Heart right ventricle (tissue), 16 donors: ENCODE results near the gene PODXL2. TPM values are rescaled to one million over a fixed set of nuclear protein-coding genes. Genes with fewer than 3 reads are reported as not detected.

ENCODE experiments used
- ATAC-seq, 8 donors: fragments of 200-7000 bp; cut with Tn5 transposase; one replicate each; pipeline ENCODE4 v1.9.1; 2020; ENCODE audit warnings: mild to moderate bottlenecking in 8 of 8, moderate library complexity in 8 of 8, moderate number of reproducible peaks in 1 of 8
- DNase-seq, 2 donors: peaks; one replicate each; pipeline ENCODE4 v3.0.0-alpha.2; 2020
- H3K27ac ChIP-seq, 10 donors: fragments of 200-600 bp; sonication (generic) in 2 of 10; one replicate each; pipeline versions ENCODE4 v1.5.0 to v1.8.0; 2020 to 2022; ENCODE audit warnings: mild to moderate bottlenecking in 3 of 10
- H3K27me3 ChIP-seq, 7 donors: fragments of 200-600 bp; one replicate each; pipeline ENCODE4 v1.8.0; 2021 to 2022; ENCODE audit warnings: mild to moderate bottlenecking in 2 of 7
- H3K36me3 ChIP-seq, 9 donors: fragments of 200-600 bp; sonication (generic) in 1 of 9; one replicate each; pipeline versions ENCODE4 v1.5.0 to v1.8.0; 2020 to 2022; ENCODE audit warnings: mild to moderate bottlenecking in 2 of 9
- H3K4me1 ChIP-seq, 9 donors: fragments of 200-600 bp; sonication (generic) in 1 of 9; one replicate each; pipeline versions ENCODE4 v1.5.0 to v1.8.0; 2020 to 2022; ENCODE audit warnings: mild to moderate bottlenecking in 4 of 9
- H3K4me3 ChIP-seq, 10 donors: fragments of 200-600 bp; sonication (generic) in 2 of 10; one replicate each; pipeline versions ENCODE4 v1.5.0 to v1.8.0; 2020 to 2022; ENCODE audit warnings: mild to moderate bottlenecking in 7 of 10, moderate library complexity in 2 of 10
- H3K9me3 ChIP-seq, 11 donors: fragments of 200-600 bp in 10 of 11; sonication (generic) in 2 of 11; one replicate each; pipeline versions ENCODE4 v1.5.0 to v1.8.0; 2013 to 2022; ENCODE audit warnings: mild to moderate bottlenecking in 2 of 11, control low read depth in 1 of 11, moderate library complexity in 1 of 11
- CTCF ChIP-seq, 9 donors: fragments of 200-600 bp; sonication (generic) in 2 of 9; IDR thresholded peaks; one replicate each; pipeline versions ENCODE4 v1.5.0 to v1.8.0; 2021 to 2022; ENCODE audit warnings: antibody characterized with exemption in 9 of 9, mild to moderate bottlenecking in 5 of 9, moderate library complexity in 1 of 9
- WGBS, 2 donors: extraction: QIAGEN DNeasy Blood & Tissue Kit; methylation state at CpG; one replicate each; pipeline ENCODE4 v1.1.7; 2013; ENCODE audit warnings: inconsistent platforms in 1 of 2; 5-methylcytosine and 5-hydroxymethylcytosine counted together
- intact Hi-C, 10 donors: fragments of 100-400 bp; cut with DNase I; formaldehyde crosslinking; loops; one replicate each; pipeline versions ENCODE4 v1.11.1 to v1.14.2; 2022
- polyA plus RNA-seq, 2 donors: library from polyadenylated mRNA; stranded (reverse); fragments of 200-250 nt; gene quantifications; one replicate each; pipeline ENCODE4 v1.2.3, GENCODE V29; 2013
- total RNA-seq, 10 donors: library from RNA; stranded (reverse); fragmentation: NEBNext Ultra II Directional in 3 of 10; extraction: Animal tissue kit (Norgen Biotek cat#: 25700) in 3 of 10; gene quantifications; one replicate each; pipeline versions ENCODE4 v1.2.1 to v1.2.4, GENCODE V29; 2021 to 2023
- donor health status: Arrhythmogenic right ventricular cardiomyopathy.
- donor health status: ischemic (EF 13 %, LVEDD 7.1; RV severe dilation, severe dysfunction).
- donor health status: healthy with polysubstance abuse.
- donor health status: DM: no; HTN: yes; CAD: no.
- donor health status: DM: no; HTN: no; CAD: no.
- donor health status: ischemic (EF 25% LVEDD 6.9; RV normal size, moderate dysfunction).
- donor health status: ischemic (EF 25% LVEDD 5.7; RV mildly dilated, moderate dysfunction).
- donor health status: healthy.
- donor health status: DM: yes; HTN: yes; CAD: no.
- donor health status: Ischemic cardiomyopathy.
- donor health status: ischemic (EF 35%, LVEDD 5.7; RV mildly dilated, moderate dysfunction).
- donor health status: nonischemic (EF 11% LVEDD 7.7; RV severe dilation, severe dysfunction).
- donor health status: DM: yes; HTN: yes; CAD: no.
- donor health status: PGD.
- donor health status: ischemic (EF 29% LVEDD 5.4; RV normal size, mild dysfunction).
- donor health status: nonischemic (EF 23%, LVEDD 6.1; RV moderate dilation, normal function).

Gene PODXL2
- total and polyA plus RNA-seq, 12 donors = 0.42 to 4.0 (median 1.5) TPM

DNA sequence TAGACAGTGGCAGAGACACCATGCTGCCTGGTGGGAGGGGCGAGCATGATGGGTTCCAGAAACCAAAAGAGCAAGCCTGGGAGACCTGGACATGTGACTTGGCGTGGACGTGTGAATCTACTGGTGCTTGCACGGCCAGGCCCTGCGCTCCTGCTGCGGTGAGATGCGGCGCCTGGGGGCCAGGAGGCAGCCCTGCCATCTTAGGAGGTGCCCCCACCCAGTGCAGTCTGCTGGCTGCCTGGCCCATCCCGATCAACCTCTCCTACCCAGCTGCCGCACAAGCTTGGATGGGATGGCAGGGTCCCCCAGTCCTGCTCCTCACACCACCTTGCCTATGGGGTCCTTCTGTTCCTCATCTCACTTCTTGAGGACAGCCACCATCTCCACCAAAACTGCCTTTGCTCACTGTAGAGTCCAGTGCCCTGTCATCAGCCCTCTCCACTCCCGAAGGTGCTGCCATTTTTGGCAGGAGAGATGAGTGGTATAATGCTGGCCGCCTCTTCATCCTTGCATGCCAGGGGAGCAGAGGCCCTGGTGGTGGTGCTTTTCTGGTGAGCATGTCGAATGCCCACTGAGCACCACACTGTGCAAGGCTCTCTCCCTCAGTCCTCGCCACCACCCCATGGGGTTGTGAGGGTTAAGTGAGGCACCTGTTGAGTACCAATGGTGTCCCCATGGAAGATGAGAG lies 40.7 kb downstream of the PODXL2 start:
- no peaks in the 10 kb centered on the region for H3K27me3 ChIP-seq
- H3K4me1 ChIP-seq = peaks cover 7 to 28% (median 21%) of the 10 kb centered on the region in 9 donors
- TF ChIP-seq CTCF (IDR thresholded peaks at IDR 0.05) = no peak
- H3K4me3 ChIP-seq = no peak overlapping the region
- H3K9me3 ChIP-seq = no peaks in the 10 kb centered on the region
- DNase-seq (no peak), ATAC-seq (no peak)
- intact Hi-C loops = loop anchor here in 1 of 10 donors (5.0 kb wide), 1 partner anchor 158 kb away; no protein-coding TSS in a partner anchor
- H3K36me3 ChIP-seq = peaks cover 0 to 3% (median 0%) of the 10 kb centered on the region in 9 donors
- WGBS, 2 donors = 83 to 87% methylated on average over 14 of the region's 14 CpGs
- no peak overlapping the region for H3K27ac ChIP-seq

- no peaks in the 10 kb centered on the region for H3K27me3 ChIP-seq
- H3K9me3 ChIP-seq = no peaks in the 10 kb centered on the region
- 94 to 96% methylated on average over 7 of the region's 7 CpGs for WGBS, 2 donors
- no peak overlapping the region for H3K4me3 ChIP-seq
- ATAC-seq = no peak
- DNase-seq = no peak
- H3K27ac ChIP-seq = no peak overlapping the region
- no peak for TF ChIP-seq CTCF (IDR thresholded peaks at IDR 0.05)
- peaks cover 0 to 8% (median 0%) of the 10 kb centered on the region in 9 donors for H3K36me3 ChIP-seq
- peaks cover 7 to 31% (median 23%) of the 10 kb centered on the region in 9 donors for H3K4me1 ChIP-seq
- intact Hi-C loops = loop anchor here in 1 of 10 donors (5.0 kb wide), 1 partner anchor 157 kb away; no protein-coding TSS in a partner anchor
Observed at GRCh38 chr3:127670229-127670559, 41.2 kb downstream of the PODXL2 start.

- H3K27ac ChIP-seq = no peak overlapping the region
- peaks cover 0 to 16% (median 0%) of the 10 kb centered on the region in 9 donors for H3K36me3 ChIP-seq
- peaks cover 7 to 35% (median 27%) of the 10 kb centered on the region in 9 donors for H3K4me1 ChIP-seq
- no peaks in the 10 kb centered on the region for H3K9me3 ChIP-seq
- ATAC-seq = no peak
- no peaks in the 10 kb centered on the region for H3K27me3 ChIP-seq
- no peak for TF ChIP-seq CTCF (IDR thresholded peaks at IDR 0.05)
- no peak overlapping the region for H3K4me3 ChIP-seq
- 96 to 97% methylated on average over 19 to 20 of the region's 20 CpGs for WGBS, 2 donors
- DNase-seq = no peak
- intact Hi-C loops = loop anchor here in 1 of 10 donors (5.0 kb wide), 1 partner anchor 156 kb away; no protein-coding TSS in a partner anchor
Observed at GRCh38 chr3:127670761-127671522, 42.0 kb downstream of the PODXL2 start.
